ENCODE measurements around the gene CSF1. TPM values are rescaled to one million over a fixed set of nuclear protein-coding genes. Genes with fewer than 3 reads are reported as not detected.

CSF1 gene
- polyA plus RNA-seq, 3 donors = 0.11 to 0.69 (median 0.38) TPM

GRCh38 chr1:109875874-109876273, 34.8 kb upstream of the CSF1 start:
- Histone ChIP-seq H4K20me1 (ENCODE audit: insufficient read depth, low read length) (no peaks in the 10 kb centered on the region), H3K4me1 (ENCODE audit: control insufficient read depth in 1 of 2, insufficient read depth in 2 of 2, low read length in 2 of 2) (no peaks in the 10 kb centered on the region), H3K4me3 (replicated peaks in 1 of 3; ENCODE audit: low read depth in 2 of 3, low read length in 3 of 3) (no peak overlapping the region), H2AFZ (ENCODE audit: insufficient read depth, low read depth, low read length, poor library complexity, severe bottlenecking) (no peak overlapping the region), H3K79me2 (ENCODE audit: insufficient read depth, low read length) (no peaks in the 10 kb centered on the region), H3K27ac (ENCODE audit: low read depth in 1 of 2, low read length in 2 of 2) (no peak overlapping the region), H3K36me3 (replicated peaks in 1 of 2; ENCODE audit: control insufficient read depth in 1 of 2, insufficient read depth in 2 of 2, low read length in 2 of 2) (no peaks in the 10 kb centered on the region), H3K27me3 (ENCODE audit: control insufficient read depth in 2 of 2, insufficient read depth in 2 of 2, low read length in 2 of 2) (no peaks in the 10 kb centered on the region), H3K4me2 (replicated peaks; ENCODE audit: extremely low read depth, low read length, poor library complexity, severe bottlenecking) (no peak overlapping the region), H3K9ac (ENCODE audit: insufficient read depth, low read length, poor library complexity, severe bottlenecking) (no peak overlapping the region), H3K9me3 (replicated peaks in 1 of 2; ENCODE audit: control insufficient read depth in 1 of 2, insufficient read depth in 1 of 2, low read length in 2 of 2) (no peaks in the 10 kb centered on the region)
- Mint-ChIP-seq H3K27ac (no peak overlapping the region), H3K9me3 (peaks cover 0 to 2% (median 0%) of the 10 kb centered on the region in 7 donors), H3K36me3 (no peaks in the 10 kb centered on the region), H3K4me3 (no peak overlapping the region), H3K4me1 (no peaks in the 10 kb centered on the region), H3K27me3 (ENCODE audit: low read depth in 3 of 3) (peaks cover 3 to 9% (median 9%) of the 10 kb centered on the region in 3 donors)
- DNase-seq = no peak
- intact Hi-C loops (cut with micrococcal nuclease) = no loop called here
- WGBS (ENCODE audit: insufficient coverage) = no CpG with 5 or more reads among the region's 6 CpGs
- TF ChIP-seq CTCF (IDR thresholded peaks at IDR 0.05) = no peak

GRCh38 chr1:109876617-109877316, 33.9 kb upstream of the CSF1 start:
- Histone ChIP-seq H3K36me3 (replicated peaks in 1 of 2; ENCODE audit: control insufficient read depth in 1 of 2, insufficient read depth in 2 of 2, low read length in 2 of 2) (no peaks in the 10 kb centered on the region), H3K79me2 (ENCODE audit: insufficient read depth, low read length) (no peaks in the 10 kb centered on the region), H3K27ac (ENCODE audit: low read depth in 1 of 2, low read length in 2 of 2) (no peak overlapping the region), H3K9ac (ENCODE audit: insufficient read depth, low read length, poor library complexity, severe bottlenecking) (no peak overlapping the region), H3K4me1 (ENCODE audit: control insufficient read depth in 1 of 2, insufficient read depth in 2 of 2, low read length in 2 of 2) (no peaks in the 10 kb centered on the region), H2AFZ (ENCODE audit: insufficient read depth, low read depth, low read length, poor library complexity, severe bottlenecking) (no peak overlapping the region), H3K4me2 (replicated peaks; ENCODE audit: extremely low read depth, low read length, poor library complexity, severe bottlenecking) (no peak overlapping the region), H4K20me1 (ENCODE audit: insufficient read depth, low read length) (no peaks in the 10 kb centered on the region), H3K27me3 (ENCODE audit: control insufficient read depth in 2 of 2, insufficient read depth in 2 of 2, low read length in 2 of 2) (no peaks in the 10 kb centered on the region), H3K4me3 (replicated peaks in 1 of 3; ENCODE audit: low read depth in 2 of 3, low read length in 3 of 3) (no peak overlapping the region), H3K9me3 (replicated peaks in 1 of 2; ENCODE audit: control insufficient read depth in 1 of 2, insufficient read depth in 1 of 2, low read length in 2 of 2) (no peaks in the 10 kb centered on the region)
- Mint-ChIP-seq H3K9me3 (no peaks in the 10 kb centered on the region), H3K36me3 (no peaks in the 10 kb centered on the region), H3K4me3 (no peak overlapping the region), H3K4me1 (no peaks in the 10 kb centered on the region), H3K27me3 (ENCODE audit: low read depth in 3 of 3) (peaks cover 3 to 9% (median 9%) of the 10 kb centered on the region in 3 donors), H3K27ac (no peak overlapping the region)
- 86% methylated on average over 1 of the region's 4 CpGs for WGBS (ENCODE audit: insufficient coverage)
- DNase-seq = no peak
- intact Hi-C loops (cut with micrococcal nuclease) = no loop called here
- TF ChIP-seq CTCF (IDR thresholded peaks at IDR 0.05) = no peak

All from CD14-positive monocyte (primary cell).